OCI-LY7 (cell line): ENCODE data around the gene CELF3. TPM values are rescaled to one million over a fixed set of nuclear protein-coding genes. Genes with fewer than 3 reads are reported as not detected.

ENCODE experiments used
- BruUV-seq: library from RNA; stranded (reverse); fragments of 400-500 nt; replicated peaks from 2 replicates; lab custom pipeline; 2021; lab: Mats Ljungman, UMichigan
- CTCF ChIA-PET: fragments of 300-600 bp; sonication (Branson Sonifier 250); formaldehyde crosslinking; loops from one replicate; lab custom pipeline; 2022; ENCODE audit warnings: antibody characterized with exemption; ENCODE audit not compliant: unreplicated experiment; lab: Charles Lee
- POLR2A ChIA-PET: fragments of 300-600 bp; sonication (Branson Sonifier 250); formaldehyde crosslinking; loops from one replicate; lab custom pipeline; 2022; ENCODE audit warnings: antibody characterized with exemption; lab: Charles Lee
- DNase-seq: peaks from one replicate; pipeline ENCODE4 v3.0.0-alpha.2; 2015; ENCODE audit warnings: low spot score
- H2AFZ ChIP-seq: fragments of 200-600 bp; sonication (generic), shearing (Covaris generic); 2 replicates; pipeline ENCODE4 v1.6.1; 2014; ENCODE audit warnings: mild to moderate bottlenecking, antibody characterized with exemption, low read length, moderate library complexity
- H3K27ac ChIP-seq: fragments of 200-600 bp; sonication (generic); 2 replicates; pipeline ENCODE4 v1.5.1; 2014; ENCODE audit warnings: mixed run types, low read depth, mild to moderate bottlenecking, moderate library complexity, low read length, inconsistent platforms; ENCODE audit not compliant: poor library complexity, severe bottlenecking
- H3K36me3 ChIP-seq: fragments of 200-600 bp; sonication (generic); 2 replicates; pipeline ENCODE4 v1.6.1; 2014; ENCODE audit warnings: mild to moderate bottlenecking, antibody characterized with exemption, low read length, moderate library complexity, mixed read lengths; ENCODE audit not compliant: insufficient read depth
- H3K4me1 ChIP-seq: fragments of 200-600 bp; sonication (generic); 2 replicates; pipeline ENCODE4 v1.5.1; 2014; ENCODE audit warnings: mild to moderate bottlenecking, low read length; ENCODE audit not compliant: insufficient read depth, poor library complexity, severe bottlenecking
- H3K4me2 ChIP-seq: fragments of 200-600 bp; sonication (generic); 2 replicates; pipeline ENCODE4 v1.6.1; 2014; ENCODE audit warnings: mild to moderate bottlenecking, low read length
- H3K4me3 ChIP-seq: fragments of 200-600 bp; sonication (generic); 2 replicates; pipeline ENCODE4 v1.5.1; 2014; ENCODE audit warnings: mild to moderate bottlenecking, low read depth, low read length; ENCODE audit not compliant: poor library complexity, severe bottlenecking
- H3K79me2 ChIP-seq: fragments of 200-600 bp; sonication (generic); 2 replicates; pipeline ENCODE4 v1.6.1; 2016; ENCODE audit warnings: low read depth, mild to moderate bottlenecking, low read length, moderate library complexity, mixed read lengths; ENCODE audit not compliant: insufficient read depth
- H3K9me2 ChIP-seq: fragments of 200-600 bp; sonication (generic); 2 replicates; pipeline ENCODE4 v1.6.1; 2016; ENCODE audit warnings: mild to moderate bottlenecking, low read length, mixed read lengths; ENCODE audit not compliant: insufficient read depth
- H3K9me3 ChIP-seq: fragments of 200-600 bp; sonication (generic); 2 replicates; pipeline ENCODE4 v1.6.1; 2014; ENCODE audit warnings: mild to moderate bottlenecking, mixed run types, low read length, mixed read lengths
- H4K20me1 ChIP-seq: fragments of 200-600 bp; sonication (generic); 2 replicates; pipeline ENCODE4 v1.6.1; 2014; ENCODE audit warnings: mild to moderate bottlenecking, antibody characterized with exemption, low read length, moderate library complexity, mixed read lengths; ENCODE audit not compliant: insufficient read depth
- CTCF ChIP-seq: fragments of 200-600 bp; sonication (generic); conservative IDR thresholded peaks from 2 replicates; pipeline ENCODE4 v1.5.1; 2014; ENCODE audit warnings: mild to moderate bottlenecking, antibody characterized with exemption, low read length, moderate library complexity, mixed read lengths
- EZH2phosphoT487 ChIP-seq: fragments of 200-600 bp; sonication (generic); IDR thresholded peaks from 2 replicates; pipeline ENCODE4 v1.6.1; 2018; ENCODE audit warnings: low read depth, borderline replicate concordance, mild to moderate bottlenecking, mixed run types, antibody characterized with exemption, low read length, moderate library complexity, mixed read lengths
- intact Hi-C: fragments of 100-400 bp; cut with micrococcal nuclease; formaldehyde crosslinking; loops from one replicate; pipeline ENCODE4 v1.10.0; 2022; ENCODE audit not compliant: unreplicated experiment
- total RNA-seq, 2 experiments: library from RNA; depleted of rRNA in 1 of 2; stranded (reverse); fragments of >200 nt in 1 of 2; shearing (Covaris generic) in 1 of 2; gene quantifications; 2 replicates each; pipeline ENCODE4 v1.2.3, GENCODE V29; 2014 to 2022

Gene CELF3
- total RNA-seq, 2 experiments from 2014 or later: not detected

- CTCF ChIA-PET: no interaction called here
- no peak overlapping the region for H3K27ac ChIP-seq
- no peak overlapping the region for H3K4me3 ChIP-seq
- no peak overlapping the region for H2AFZ ChIP-seq
- POLR2A ChIA-PET: no interaction called here
- no peak for TF ChIP-seq EZH2phosphoT487
- TF ChIP-seq CTCF: no peak
- H3K36me3 ChIP-seq: peaks cover 17% of the 10 kb centered on the region; the same call in 1 of the 2 replicates
- no peak overlapping the region for H3K4me2 ChIP-seq
- H4K20me1 ChIP-seq: no peaks in the 10 kb centered on the region
- BruUV-seq: no TSS peak
- no peak for DNase-seq
- H3K9me3 ChIP-seq: no peaks in the 10 kb centered on the region
- no peaks in the 10 kb centered on the region for H3K9me2 ChIP-seq
- H3K79me2 ChIP-seq: no peaks in the 10 kb centered on the region
- intact Hi-C loops: no loop called here
- no peaks in the 10 kb centered on the region for H3K4me1 ChIP-seq
Observed at GRCh38 chr1:151703813-151704212, 12.8 kb downstream of the CELF3 start.

GRCh38 chr1:151702936-151703335, 13.7 kb downstream of the CELF3 start:
- no TSS peak for BruUV-seq
- H2AFZ ChIP-seq: no peak overlapping the region
- ChIA-PET POLR2A (no interaction called here), CTCF (no interaction called here)
- no peak overlapping the region for H3K27ac ChIP-seq
- intact Hi-C loops: no loop called here
- no peak overlapping the region for H3K4me3 ChIP-seq
- TF ChIP-seq EZH2phosphoT487 (no peak), CTCF (no peak)
- H3K4me2 ChIP-seq: no peak overlapping the region
- H3K36me3 ChIP-seq: peaks cover 17% of the 10 kb centered on the region; the same call in 1 of the 2 replicates
- no peaks in the 10 kb centered on the region for H3K79me2 ChIP-seq
- DNase-seq: no peak
- H3K4me1 ChIP-seq: no peaks in the 10 kb centered on the region
- H4K20me1 ChIP-seq: no peaks in the 10 kb centered on the region
- H3K9me2 ChIP-seq: no peaks in the 10 kb centered on the region
- H3K9me3 ChIP-seq: no peaks in the 10 kb centered on the region

DNA sequence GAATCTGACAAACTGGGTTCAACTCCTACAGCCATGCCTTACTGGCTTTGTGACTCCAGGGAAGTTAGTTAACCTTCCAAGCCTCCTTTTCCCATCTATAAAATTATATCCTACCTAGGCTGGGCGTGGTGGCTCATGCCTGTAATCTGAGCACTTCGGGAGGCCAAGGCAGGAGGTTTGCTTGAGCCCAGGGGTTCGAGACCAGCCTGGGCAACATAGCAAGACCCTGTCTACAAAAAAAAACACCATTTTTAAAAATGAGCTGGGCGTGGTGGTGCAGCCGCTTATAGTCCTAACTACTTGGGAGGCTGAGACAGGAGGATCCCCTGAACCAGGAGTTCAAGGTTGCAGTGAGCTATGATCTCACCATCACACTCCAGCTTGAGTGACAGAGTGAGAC, 15.1 kb downstream of the CELF3 start:
- ChIA-PET CTCF (no interaction called here), POLR2A (no interaction called here)
- no peaks in the 10 kb centered on the region for H3K9me2 ChIP-seq
- no peak overlapping the region for H2AFZ ChIP-seq
- no peak for DNase-seq
- no peaks in the 10 kb centered on the region for H3K9me3 ChIP-seq
- intact Hi-C loops: no loop called here
- H3K4me3 ChIP-seq: no peak overlapping the region
- no peaks in the 10 kb centered on the region for H3K4me1 ChIP-seq
- H3K27ac ChIP-seq: no peak overlapping the region
- BruUV-seq: no TSS peak
- no peak for TF ChIP-seq EZH2phosphoT487
- TF ChIP-seq CTCF: no peak
- H4K20me1 ChIP-seq: no peaks in the 10 kb centered on the region
- H3K36me3 ChIP-seq: peaks cover 17% of the 10 kb centered on the region; the same call in 1 of the 2 replicates
- no peak overlapping the region for H3K4me2 ChIP-seq
- no peaks in the 10 kb centered on the region for H3K79me2 ChIP-seq
